ENCODE results near the gene NOTCH4. TPM values are rescaled to one million over a fixed set of nuclear protein-coding genes. Genes with fewer than 3 reads are reported as not detected.

NOTCH4 gene
- total and polyA plus RNA-seq, 9 of the 15 experiments (the other 6 are each of a cell fraction or from before 2014, with no cell fraction given): 0.24 to 4.3 (median 1.7) TPM

GRCh38 chr6:32167761-32168262 lies 56.1 kb downstream of the NOTCH4 start (continued):
- TF ChIP-seq ZBTB40 (IDR thresholded peaks at IDR 0.05) (no peak), ZBTB40 (CRISPR knock-in tag; IDR thresholded peaks at IDR 0.05) (no peak), UBTF (IDR thresholded peaks at IDR 0.05; ENCODE audit: borderline replicate concordance in 1 of 2, low read depth in 2 of 2, low read length in 2 of 2) (peak in 1 of 2 experiments; percentile 83; a peak in 1 of 4 replicates), KLF13 (tag; IDR thresholded peaks at IDR 0.05; ENCODE audit: borderline replicate concordance, low read depth) (no peak), CBX2 (IDR thresholded peaks at IDR 0.05; ENCODE audit: insufficient read depth, low read length, poor library complexity, severe bottlenecking) (no peak), ZFP91 (CRISPR knock-in tag; IDR thresholded peaks at IDR 0.05) (no peak), E2F8 (IDR thresholded peaks at IDR 0.05; ENCODE audit: low read depth, partially characterized antibody) (no peak), ZNF165 (CRISPR knock-in tag; IDR thresholded peaks at IDR 0.05; ENCODE audit: borderline replicate concordance) (no peak), SRSF3 (IDR thresholded peaks at IDR 0.05; ENCODE audit: insufficient read depth, low read length) (no peak), PRPF4 (IDR thresholded peaks at IDR 0.05; ENCODE audit: insufficient read depth, low read depth, low read length, poor library complexity, severe bottlenecking) (no peak), MTA2 (IDR thresholded peaks at IDR 0.05; ENCODE audit: low read depth) (peak; percentile 92)

Measured in K562 (cell line).